HS-27A (cell line): ENCODE measurements around the gene SLC44A5.

Source experiments
- DNase-seq: peaks from one replicate; pipeline ENCODE4 v3.0.0-alpha.2; 2012; ENCODE audit warnings: low read depth, missing footprints

Gene SLC44A5

DNA sequence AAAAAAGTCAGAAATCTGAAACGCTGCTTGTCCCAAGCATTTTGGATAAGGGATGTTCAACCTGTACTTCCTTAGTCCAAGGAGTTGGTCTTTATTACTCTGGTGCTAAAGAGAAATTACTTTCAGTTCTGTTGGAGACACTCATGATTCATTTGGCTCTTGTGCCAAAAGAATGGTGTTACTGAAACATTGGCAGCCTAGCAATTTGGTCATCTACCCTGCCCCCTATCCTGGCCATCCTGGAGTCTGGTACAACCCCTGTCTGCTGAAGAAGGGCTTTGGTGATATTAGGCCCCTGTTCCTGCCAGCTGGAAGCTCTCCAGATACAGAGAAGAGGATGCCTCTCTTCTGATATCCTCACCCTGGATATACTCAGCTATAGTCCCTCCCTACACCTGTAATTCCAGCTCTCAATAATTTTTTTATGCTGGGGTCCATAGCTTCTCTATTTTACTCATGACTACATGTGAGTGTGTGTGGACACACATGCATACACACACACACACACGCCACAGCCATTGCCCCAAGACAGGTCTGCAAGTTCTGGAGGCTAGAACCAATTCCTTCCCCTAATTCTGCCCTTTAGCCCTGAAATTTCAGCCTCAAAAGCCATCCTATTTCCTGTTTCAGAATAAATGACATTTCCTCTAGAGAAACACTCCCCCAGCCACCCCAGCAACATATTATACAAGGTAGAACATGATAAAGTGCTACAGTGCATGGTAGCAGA lies 436.7 kb downstream of the SLC44A5 start:
- no peak for DNase-seq

DNA sequence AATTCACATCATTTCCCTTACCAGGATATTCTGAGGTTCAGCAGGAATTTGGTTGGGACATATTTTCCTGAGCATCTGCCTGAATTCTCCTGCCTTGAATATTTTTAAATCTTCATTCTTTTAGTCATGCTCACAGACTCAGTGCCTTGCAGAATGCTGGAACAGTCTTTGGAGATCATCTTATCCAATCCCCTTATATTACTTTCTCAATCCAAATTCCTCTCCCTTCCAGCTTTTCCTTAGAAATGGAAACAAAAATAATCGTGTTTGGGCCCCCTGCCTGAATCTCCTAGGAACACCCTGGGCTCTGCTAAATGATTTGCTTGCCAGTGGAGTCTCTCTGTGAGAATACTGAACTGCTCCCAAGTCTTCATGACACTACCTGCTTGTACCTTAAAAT lies 438.4 kb downstream of the SLC44A5 start:
- DNase-seq = no peak

DNA sequence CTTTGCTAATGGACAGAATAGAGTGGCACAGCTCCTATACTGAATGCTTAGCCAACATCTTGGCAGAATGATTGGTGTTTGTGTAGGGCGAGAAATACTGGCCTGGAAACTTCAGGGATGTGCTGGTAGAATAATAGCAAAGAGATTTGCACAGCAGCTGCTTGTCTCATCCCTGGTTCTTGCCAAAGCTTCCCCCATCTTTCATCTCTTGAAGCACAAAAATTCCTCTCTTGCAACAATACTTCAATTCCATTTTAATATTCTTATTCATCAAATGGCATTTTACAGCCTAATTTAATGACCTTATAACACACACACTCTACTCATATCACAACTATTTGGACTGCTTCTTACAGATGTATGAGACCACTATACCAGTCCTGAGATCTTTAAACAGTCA lies 439.0 kb downstream of the SLC44A5 start:
- no peak for DNase-seq

GRCh38 chr1:75170981-75171380 lies 439.9 kb downstream of the SLC44A5 start:
- no peak for DNase-seq

GRCh38 chr1:75170011-75170410 lies 440.9 kb downstream of the SLC44A5 start:
- no peak for DNase-seq

- no peak for DNase-seq
These were observed 444.1 kb downstream of the SLC44A5 start for GRCh38 chr1:75166821-75167220.

DNA sequence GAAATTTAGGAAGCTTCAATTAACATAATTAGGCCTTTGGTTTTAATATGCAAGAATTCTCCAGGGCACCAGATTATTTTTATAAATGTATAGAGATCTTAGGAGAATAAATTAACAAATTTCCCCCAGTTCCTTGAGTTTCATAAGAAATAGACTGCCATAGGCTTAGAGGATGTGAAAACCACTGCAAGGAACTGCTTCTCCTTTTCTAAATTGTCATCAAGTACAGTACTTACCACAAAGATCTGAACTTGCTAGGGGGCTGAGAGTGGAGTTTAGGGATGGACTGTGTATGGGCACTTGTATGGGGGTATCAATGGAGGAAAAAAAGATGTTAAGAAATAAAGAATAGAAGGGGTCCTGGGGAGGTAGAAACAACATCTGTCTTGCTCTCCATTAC lies 445.6 kb downstream of the SLC44A5 start:
- no peak for DNase-seq

GRCh38 chr1:75159154-75159553 lies 451.8 kb downstream of the SLC44A5 start:
- no peak for DNase-seq
